SJCRH30 (cell line): ENCODE measurements around the gene EFEMP1. TPM values are rescaled to one million over a fixed set of nuclear protein-coding genes. Genes with fewer than 3 reads are reported as not detected.

ENCODE experiments used
- DNase-seq, 2 experiments: peaks; one replicate each; pipeline ENCODE4 v3.0.0-alpha.2; 2015 to 2020
- H3K27ac ChIP-seq: fragments of 250-450 bp; sonication (Bioruptor Pico); 2 replicates; pipeline ENCODE4 v1.5.1; 2020; ENCODE audit warnings: mild to moderate bottlenecking, moderate library complexity
- H3K27me3 ChIP-seq: fragments of 250-450 bp; sonication (Bioruptor Pico); 2 replicates; pipeline ENCODE4 v1.5.1; 2020; ENCODE audit warnings: mild to moderate bottlenecking, moderate library complexity
- H3K36me3 ChIP-seq: fragments of 250-450 bp; sonication (Bioruptor Pico); 2 replicates; pipeline ENCODE4 v1.5.1; 2020; ENCODE audit warnings: mild to moderate bottlenecking, moderate library complexity
- H3K4me1 ChIP-seq: fragments of 250-450 bp; sonication (Bioruptor Pico); 2 replicates; pipeline ENCODE4 v1.5.1; 2020; ENCODE audit warnings: mild to moderate bottlenecking, moderate library complexity
- H3K4me3 ChIP-seq: fragments of 250-450 bp; sonication (Bioruptor Pico); 2 replicates; pipeline ENCODE4 v1.5.1; 2020; ENCODE audit warnings: mild to moderate bottlenecking, moderate library complexity
- H3K9me3 ChIP-seq: fragments of 250-450 bp; sonication (Bioruptor Pico); replicated peaks from 2 replicates; pipeline ENCODE4 v1.5.1; 2020; ENCODE audit warnings: mild to moderate bottlenecking, moderate library complexity
- total RNA-seq: library from RNA; depleted of rRNA; stranded (reverse); fragments of >200 nt; shearing (Covaris generic); gene quantifications from 2 replicates; pipeline ENCODE4 v1.2.3, GENCODE V29; 2014

Gene EFEMP1
- total RNA-seq, 1 experiment from 2014 or later: 0.06 TPM

DNA sequence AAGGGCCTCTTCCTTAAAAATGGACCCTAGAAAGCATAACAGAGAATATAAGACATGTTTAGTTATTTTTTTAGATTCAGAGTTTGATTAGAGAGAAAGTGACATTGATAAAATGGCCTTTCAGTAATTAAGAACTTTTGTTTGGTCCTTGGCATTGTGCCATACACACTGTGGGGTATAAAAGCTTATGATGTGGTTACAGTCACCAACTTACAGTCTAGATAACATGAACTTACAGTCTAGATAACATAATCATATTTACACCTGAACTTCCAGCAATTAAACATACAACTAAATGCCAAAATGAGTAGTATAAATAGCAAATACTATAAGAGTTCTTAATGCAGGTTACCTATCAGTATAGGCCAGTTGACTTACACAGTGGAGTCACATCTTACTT is 25.6 kb upstream of the EFEMP1 start:
- Histone ChIP-seq H3K4me3 (no peak overlapping the region), H3K4me1 (no peaks in the 10 kb centered on the region), H3K27ac (no peak overlapping the region), H3K27me3 (peaks cover 5% of the 10 kb centered on the region; the same call in 1 of the 2 replicates), H3K9me3 (no peaks in the 10 kb centered on the region), H3K36me3 (no peaks in the 10 kb centered on the region)
- DNase-seq: no peak

DNA sequence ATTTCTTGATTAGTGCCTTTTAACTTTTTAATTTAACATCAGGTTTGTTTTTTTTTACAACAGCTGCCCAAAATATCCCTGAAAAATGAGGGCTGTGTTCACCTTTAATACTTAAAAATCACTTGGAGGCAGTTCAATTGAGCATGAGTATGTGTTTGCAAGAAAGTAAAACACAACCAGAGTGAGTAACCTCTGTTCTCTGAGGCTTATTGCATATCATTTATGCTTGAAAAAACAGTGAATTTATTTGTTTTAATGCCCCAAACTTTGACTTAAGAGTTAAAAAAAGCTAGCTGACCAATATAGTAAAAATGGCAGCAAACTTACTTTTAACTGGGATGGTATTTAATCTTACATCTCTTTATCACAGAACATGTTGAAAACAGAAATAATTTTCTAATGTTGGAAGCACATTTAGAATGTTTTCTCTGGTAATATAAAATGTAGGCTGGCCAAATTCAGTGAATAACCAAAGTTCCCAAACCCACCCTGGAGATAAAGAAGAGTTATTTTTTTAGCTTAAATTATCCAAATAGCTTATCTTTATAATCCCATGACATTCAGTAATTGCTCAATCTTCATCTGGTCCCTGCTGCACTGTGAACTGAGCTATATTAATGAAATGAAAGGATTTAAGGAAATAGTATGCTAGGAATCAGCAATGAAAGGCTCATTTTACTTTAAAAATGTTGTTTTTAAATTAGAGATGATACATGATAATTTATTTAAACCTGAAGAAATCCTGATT is 24.8 kb upstream of the EFEMP1 start:
- Histone ChIP-seq H3K27ac (no peak overlapping the region), H3K27me3 (0 out of 2 replicates have a peak, but pooled peaks cover 3% of the 10 kb centered on the region), H3K4me1 (no peaks in the 10 kb centered on the region), H3K4me3 (no peak overlapping the region), H3K9me3 (no peaks in the 10 kb centered on the region), H3K36me3 (no peaks in the 10 kb centered on the region)
- DNase-seq: no peak

- Histone ChIP-seq H3K9me3 (no peaks in the 10 kb centered on the region), H3K27ac (no peak overlapping the region), H3K4me1 (no peaks in the 10 kb centered on the region), H3K36me3 (no peaks in the 10 kb centered on the region), H3K27me3 (0 out of 2 replicates have a peak, but pooled peaks cover 3% of the 10 kb centered on the region), H3K4me3 (no peak overlapping the region)
- no peak for DNase-seq
These were observed 24.2 kb upstream of the EFEMP1 start for GRCh38 chr2:55947752-55948151.

DNA sequence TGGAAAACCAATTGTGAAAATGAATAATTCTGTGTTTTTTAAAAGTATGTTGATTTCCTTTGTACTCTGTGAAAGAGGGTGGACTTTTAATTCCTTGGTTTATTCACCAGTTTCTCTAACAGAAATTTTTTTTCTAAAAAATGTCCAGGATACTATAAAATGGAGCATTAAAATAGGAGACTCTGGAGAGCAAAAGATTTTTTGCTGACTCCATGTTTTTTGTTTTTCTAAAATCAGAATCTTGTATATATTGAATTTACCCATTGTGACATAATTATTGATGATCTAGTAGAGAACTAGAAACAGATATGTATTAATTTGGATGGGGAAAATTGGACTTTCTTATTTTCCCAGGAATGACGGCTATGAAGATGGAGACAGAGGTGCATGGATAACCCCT is 23.2 kb upstream of the EFEMP1 start:
- Histone ChIP-seq H3K9me3 (no peaks in the 10 kb centered on the region), H3K4me1 (no peaks in the 10 kb centered on the region), H3K27me3 (0 out of 2 replicates have a peak, but pooled peaks cover 3% of the 10 kb centered on the region), H3K36me3 (no peaks in the 10 kb centered on the region), H3K4me3 (no peak overlapping the region), H3K27ac (no peak overlapping the region)
- DNase-seq: no peak

DNA sequence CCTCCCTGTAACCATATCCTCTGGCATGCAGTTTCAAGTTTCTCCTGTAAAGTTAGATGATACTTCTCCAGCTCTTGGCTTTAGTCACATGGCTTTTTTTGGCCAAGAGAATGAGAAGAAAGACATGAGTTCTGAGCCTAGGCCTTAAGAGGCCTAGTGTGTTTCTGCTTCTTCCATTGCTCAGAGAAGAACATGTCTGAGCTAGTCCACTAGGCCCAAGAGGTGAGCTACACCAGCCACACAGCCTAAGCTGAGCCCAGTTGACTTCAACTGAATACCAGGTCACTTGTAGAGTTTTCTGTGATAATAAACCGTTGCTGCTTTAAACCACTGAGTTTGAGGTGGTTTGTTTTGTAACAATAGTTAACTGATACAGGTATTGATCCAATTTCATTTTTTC is 19.9 kb upstream of the EFEMP1 start:
- DNase-seq: no peak
- H3K27me3 ChIP-seq: 0 out of 2 replicates have a peak, but pooled peaks cover 3% of the 10 kb centered on the region
- H3K4me1 ChIP-seq: no peaks in the 10 kb centered on the region
- no peaks in the 10 kb centered on the region for H3K9me3 ChIP-seq
- H3K4me3 ChIP-seq: no peak overlapping the region
- no peaks in the 10 kb centered on the region for H3K36me3 ChIP-seq
- H3K27ac ChIP-seq: no peak overlapping the region

DNA sequence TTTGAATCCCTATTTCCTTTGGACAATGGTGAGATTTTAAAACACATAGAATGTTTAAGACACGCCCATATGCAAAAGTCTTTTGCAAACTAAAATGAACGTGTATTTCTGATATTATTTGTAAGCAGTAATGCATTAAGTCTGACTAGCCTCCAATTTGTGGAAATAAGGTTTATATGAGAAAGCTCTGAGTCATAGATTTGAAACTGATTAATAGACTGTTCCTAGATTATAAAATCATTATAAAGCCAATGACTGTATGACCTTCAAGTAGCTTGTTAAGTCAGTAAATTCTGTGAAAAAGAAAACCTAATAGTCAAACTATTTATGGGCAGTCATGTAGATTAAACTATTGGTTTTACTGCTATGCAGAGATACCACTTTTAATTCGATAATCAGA is 12.8 kb upstream of the EFEMP1 start:
- Histone ChIP-seq H3K36me3 (no peaks in the 10 kb centered on the region), H3K27ac (no peak overlapping the region), H3K4me3 (no peak overlapping the region), H3K9me3 (no peaks in the 10 kb centered on the region), H3K4me1 (no peaks in the 10 kb centered on the region), H3K27me3 (no peaks in the 10 kb centered on the region)
- DNase-seq: no peak

DNA sequence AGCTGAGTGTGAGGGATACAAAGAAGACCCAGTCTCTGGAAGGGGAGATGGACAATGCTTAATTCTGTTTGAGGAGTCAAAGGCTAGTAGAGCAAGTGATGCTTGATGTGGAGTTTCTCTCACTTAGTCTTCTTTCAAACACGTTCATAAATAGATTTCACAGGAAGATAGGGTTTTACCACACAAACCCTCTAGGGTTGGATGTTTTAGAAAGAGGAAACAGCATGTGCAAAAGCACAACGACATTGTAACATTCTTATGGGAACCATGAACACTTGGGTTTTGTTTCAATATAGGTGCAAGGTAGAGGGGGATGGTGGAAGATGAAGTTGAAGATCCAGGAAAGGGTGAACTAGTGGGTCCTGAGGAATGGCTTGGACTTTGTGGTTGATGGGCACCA is 10.8 kb upstream of the EFEMP1 start:
- no peaks in the 10 kb centered on the region for H3K36me3 ChIP-seq
- no peak overlapping the region for H3K27ac ChIP-seq
- H3K4me1 ChIP-seq: no peaks in the 10 kb centered on the region
- no peaks in the 10 kb centered on the region for H3K27me3 ChIP-seq
- no peak overlapping the region for H3K4me3 ChIP-seq
- DNase-seq: no peak
- H3K9me3 ChIP-seq: no peaks in the 10 kb centered on the region

GRCh38 chr2:55932843-55933242 is 9.3 kb upstream of the EFEMP1 start:
- DNase-seq: no peak
- Histone ChIP-seq H3K4me3 (no peak overlapping the region), H3K27ac (no peak overlapping the region), H3K27me3 (no peaks in the 10 kb centered on the region), H3K9me3 (no peaks in the 10 kb centered on the region), H3K36me3 (no peaks in the 10 kb centered on the region), H3K4me1 (no peaks in the 10 kb centered on the region)

DNA sequence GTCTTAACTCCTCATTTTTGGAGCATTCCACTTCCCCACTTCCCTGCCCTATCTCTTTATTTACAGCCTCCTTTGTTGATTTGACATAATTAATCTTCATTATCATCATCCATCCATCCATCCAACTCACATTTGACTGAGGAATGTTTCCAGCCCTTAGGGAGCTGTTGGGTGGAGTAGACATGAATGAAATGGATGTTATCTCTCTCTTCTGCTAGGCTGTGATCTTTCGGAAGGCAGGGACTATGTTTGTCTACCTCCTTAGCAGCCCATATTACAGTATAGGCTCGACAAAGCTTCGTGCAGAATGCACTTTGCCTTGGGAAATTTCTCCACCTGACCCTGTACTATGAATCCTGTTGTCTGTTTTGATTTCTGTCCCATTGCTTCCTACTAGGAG is 7.7 kb upstream of the EFEMP1 start:
- Histone ChIP-seq H3K27me3 (no peaks in the 10 kb centered on the region), H3K36me3 (no peaks in the 10 kb centered on the region), H3K4me1 (no peaks in the 10 kb centered on the region), H3K4me3 (no peak overlapping the region), H3K9me3 (no peaks in the 10 kb centered on the region), H3K27ac (no peak overlapping the region)
- DNase-seq: no peak

GRCh38 chr2:55929476-55929875 is 5.9 kb upstream of the EFEMP1 start:
- DNase-seq: no peak
- H3K4me1 ChIP-seq: no peaks in the 10 kb centered on the region
- H3K27ac ChIP-seq: no peak overlapping the region
- no peak overlapping the region for H3K4me3 ChIP-seq
- no peaks in the 10 kb centered on the region for H3K36me3 ChIP-seq
- H3K9me3 ChIP-seq: no peaks in the 10 kb centered on the region
- no peaks in the 10 kb centered on the region for H3K27me3 ChIP-seq

DNA sequence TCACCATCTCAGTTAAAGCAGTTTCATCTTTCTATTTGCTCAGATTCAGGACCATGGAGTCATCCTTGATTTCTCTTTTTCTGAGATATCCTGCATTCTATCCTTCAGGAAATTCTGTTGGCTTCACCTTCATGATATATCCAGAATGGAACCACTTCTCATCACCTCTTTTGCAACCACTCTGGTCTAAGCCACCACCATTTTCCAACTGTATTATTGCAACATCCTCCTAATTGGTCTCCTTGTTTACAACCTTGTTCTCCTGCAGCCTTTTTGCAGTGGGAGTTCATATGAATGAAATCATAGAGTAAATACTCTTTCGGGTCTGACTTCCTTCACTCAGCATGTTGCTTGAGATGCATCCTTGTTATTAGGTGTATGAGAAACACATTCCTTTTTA is 3.4 kb upstream of the EFEMP1 start:
- no peak overlapping the region for H3K27ac ChIP-seq
- DNase-seq: no peak
- no peaks in the 10 kb centered on the region for H3K36me3 ChIP-seq
- H3K4me1 ChIP-seq: no peaks in the 10 kb centered on the region
- H3K4me3 ChIP-seq: no peak overlapping the region
- H3K27me3 ChIP-seq: no peaks in the 10 kb centered on the region
- H3K9me3 ChIP-seq: no peaks in the 10 kb centered on the region

GRCh38 chr2:55926246-55926645 is 2.7 kb upstream of the EFEMP1 start:
- Histone ChIP-seq H3K27ac (no peak overlapping the region), H3K36me3 (no peaks in the 10 kb centered on the region), H3K27me3 (0 out of 2 replicates have a peak, but pooled peaks cover 3% of the 10 kb centered on the region), H3K4me1 (no peaks in the 10 kb centered on the region), H3K9me3 (no peaks in the 10 kb centered on the region), H3K4me3 (no peak overlapping the region)
- no peak for DNase-seq

GRCh38 chr2:55923982-55924321 is 370 bp upstream of the EFEMP1 start:
- H3K27me3 ChIP-seq: 0 out of 2 replicates have a peak, but pooled peaks cover 3% of the 10 kb centered on the region
- H3K4me1 ChIP-seq: no peaks in the 10 kb centered on the region
- H3K4me3 ChIP-seq: no peak overlapping the region
- H3K27ac ChIP-seq: no peak overlapping the region
- no peaks in the 10 kb centered on the region for H3K9me3 ChIP-seq
- no peak for DNase-seq
- no peaks in the 10 kb centered on the region for H3K36me3 ChIP-seq

DNA sequence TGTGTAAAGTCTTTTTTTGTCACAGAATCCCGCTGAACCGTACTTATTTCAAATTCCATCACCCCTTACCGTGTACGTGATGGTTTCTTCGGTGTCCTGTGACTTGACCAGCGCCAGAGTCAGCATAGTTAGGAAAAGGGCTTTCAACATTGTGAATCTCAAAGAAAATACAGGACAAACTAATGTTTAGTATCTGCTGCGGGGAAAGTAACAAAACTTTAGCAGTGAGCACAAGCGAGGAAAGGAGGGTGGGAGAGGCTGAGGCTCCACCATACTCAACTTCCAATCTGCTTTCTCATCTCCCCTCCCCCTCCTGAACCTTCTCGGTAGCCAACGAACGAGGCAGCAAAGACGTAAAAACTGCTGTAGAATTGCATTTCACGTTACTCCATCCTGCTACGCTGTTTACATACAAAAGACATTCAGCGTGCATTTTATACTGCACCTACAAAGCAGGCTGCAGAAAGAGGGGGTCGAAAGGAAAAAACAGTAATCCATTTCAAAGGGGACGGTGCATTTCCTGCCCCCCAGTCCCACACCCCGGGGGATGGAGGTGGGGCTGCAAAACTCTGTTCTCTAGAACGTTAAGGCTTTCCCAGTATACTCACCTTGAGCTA is 1.2 kb downstream of the EFEMP1 start:
- H3K4me3 ChIP-seq: no peak overlapping the region
- no peaks in the 10 kb centered on the region for H3K36me3 ChIP-seq
- no peak for DNase-seq
- no peaks in the 10 kb centered on the region for H3K9me3 ChIP-seq
- no peaks in the 10 kb centered on the region for H3K4me1 ChIP-seq
- H3K27ac ChIP-seq: no peak overlapping the region
- 0 out of 2 replicates have a peak, but pooled peaks cover 3% of the 10 kb centered on the region for H3K27me3 ChIP-seq

GRCh38 chr2:55919574-55919973 is 4.0 kb downstream of the EFEMP1 start:
- Histone ChIP-seq H3K27ac (no peak overlapping the region), H3K4me3 (no peak overlapping the region), H3K4me1 (no peaks in the 10 kb centered on the region), H3K36me3 (no peaks in the 10 kb centered on the region), H3K9me3 (no peaks in the 10 kb centered on the region), H3K27me3 (0 out of 2 replicates have a peak, but pooled peaks cover 3% of the 10 kb centered on the region)
- DNase-seq: no peak

GRCh38 chr2:55918856-55919255 is 4.7 kb downstream of the EFEMP1 start:
- Histone ChIP-seq H3K27me3 (0 out of 2 replicates have a peak, but pooled peaks cover 3% of the 10 kb centered on the region), H3K36me3 (no peaks in the 10 kb centered on the region), H3K9me3 (no peaks in the 10 kb centered on the region), H3K4me1 (no peaks in the 10 kb centered on the region), H3K27ac (no peak overlapping the region), H3K4me3 (no peak overlapping the region)
- no peak for DNase-seq
